HG03108 (cell line): ENCODE data around the gene SH2D7.
A peak's percentile ranks its signal among the peaks of the same experiment; 100 is the strongest.

ENCODE experiments used
- ATAC-seq: cut with Tn5 transposase; IDR thresholded peaks from one replicate; pipeline ENCODE4 v1.9.1; 2021; ENCODE audit warnings: moderate library complexity; ENCODE audit not compliant: unreplicated experiment

The SH2D7 gene

GRCh38 chr15:78092261-78093041, at the start of gene SH2D7:
TSS of gene SH2D7 (plus strand) at chr15:78092561. CDS start at chr15:78092585, 24 bp downstream.
- ATAC-seq, result no peak

DNA sequence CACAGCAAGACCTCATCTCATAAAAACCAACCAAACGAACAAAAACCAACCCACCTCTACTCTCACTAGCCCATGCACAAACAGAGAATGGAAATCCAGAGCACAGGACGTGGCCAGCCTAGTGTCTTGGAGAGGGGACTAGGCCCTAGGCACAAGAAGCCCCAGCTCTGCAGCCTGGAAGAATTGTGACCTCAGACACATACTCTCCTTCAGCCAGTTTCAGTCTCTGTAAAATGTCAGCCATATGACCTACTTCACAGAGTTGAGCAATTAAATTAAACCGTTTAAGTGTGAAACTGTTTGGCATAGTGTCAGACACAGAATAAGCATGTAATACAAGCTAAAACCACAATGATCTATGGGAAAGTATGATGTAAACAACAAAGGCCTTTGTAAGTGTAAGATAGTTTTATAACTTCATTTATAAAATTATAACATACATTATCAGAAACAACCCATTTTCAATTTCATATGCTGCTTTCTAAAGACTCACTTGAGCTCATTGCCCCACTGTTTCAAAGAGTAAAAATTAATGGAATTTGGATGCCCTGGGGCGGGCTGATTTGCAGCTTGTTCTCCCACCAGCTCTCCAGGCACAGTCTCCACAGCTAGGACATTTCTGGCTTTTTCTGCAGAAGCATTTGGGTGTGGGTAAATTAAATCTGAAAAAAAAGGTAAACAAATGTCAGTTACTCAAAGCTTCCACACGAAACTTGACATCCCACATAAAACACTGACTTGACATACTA, 47.8 kb upstream of the SH2D7 start:
- no peak for ATAC-seq

DNA sequence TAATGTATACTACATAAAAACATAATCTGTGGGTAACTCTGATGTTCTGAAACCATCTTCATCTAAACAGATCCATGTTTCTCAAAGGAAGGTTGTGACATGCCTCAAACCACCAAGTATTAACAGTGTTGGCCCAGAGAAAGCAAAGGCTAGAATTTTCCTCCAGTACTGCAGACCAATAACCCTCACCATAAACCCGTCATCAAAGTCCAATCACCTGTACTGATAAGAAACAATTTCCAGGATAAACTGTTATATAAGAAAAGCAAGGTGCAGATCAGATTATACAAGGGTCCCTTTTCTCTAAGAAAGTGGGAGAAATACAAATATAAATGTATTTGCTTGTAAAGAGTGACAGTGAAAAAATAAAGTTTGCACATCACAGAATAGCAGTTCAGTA, 47.2 kb upstream of the SH2D7 start:
- no peak for ATAC-seq

GRCh38 chr15:78046796-78047341, 45.5 kb upstream of the SH2D7 start:
- ATAC-seq, result no peak

GRCh38 chr15:78047761-78048627, 44.4 kb upstream of the SH2D7 start:
- ATAC-seq, result no peak

- no peak for ATAC-seq
Observed at GRCh38 chr15:78048628-78048920, 43.8 kb upstream of the SH2D7 start.

- peak; percentile 57 for ATAC-seq
Observed at GRCh38 chr15:78049691-78050440, 42.5 kb upstream of the SH2D7 start.

DNA sequence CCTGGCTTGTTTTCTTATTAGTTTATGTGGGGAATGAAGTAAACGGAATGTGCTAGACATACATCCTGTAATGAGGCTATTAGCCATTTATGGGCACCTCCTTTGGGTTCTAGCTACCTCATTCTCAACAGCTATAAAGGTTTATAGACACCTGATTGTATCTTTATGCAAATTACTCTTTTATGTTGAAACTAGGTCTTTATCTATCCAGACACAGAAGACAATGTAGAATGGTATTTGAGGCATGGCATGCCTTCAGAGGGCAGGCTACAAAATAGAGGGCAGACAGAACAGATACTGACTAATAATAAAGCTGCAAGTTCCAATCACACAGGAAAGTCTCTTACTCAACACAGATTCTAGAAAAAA, 41.9 kb upstream of the SH2D7 start:
- ATAC-seq, result peak; percentile 3

DNA sequence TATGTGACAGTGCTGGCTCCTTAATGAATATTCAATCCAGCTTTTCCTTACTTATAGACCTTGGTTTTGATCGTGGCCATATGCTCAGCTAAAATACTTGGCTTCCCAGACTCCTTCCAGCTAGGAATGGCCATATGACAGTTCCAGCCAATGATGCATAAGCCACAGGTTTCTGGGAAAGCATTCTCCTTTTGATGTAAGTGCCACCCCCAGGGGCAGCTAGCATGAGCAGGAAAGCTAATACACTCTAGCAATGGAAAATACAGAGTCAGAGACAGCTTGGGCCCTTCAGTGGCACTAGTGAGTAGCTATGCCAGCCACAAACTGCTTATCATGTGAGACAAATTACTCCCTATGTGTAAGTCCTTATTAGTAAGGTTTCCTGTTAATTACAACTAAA, 41.5 kb upstream of the SH2D7 start:
- no peak for ATAC-seq

DNA sequence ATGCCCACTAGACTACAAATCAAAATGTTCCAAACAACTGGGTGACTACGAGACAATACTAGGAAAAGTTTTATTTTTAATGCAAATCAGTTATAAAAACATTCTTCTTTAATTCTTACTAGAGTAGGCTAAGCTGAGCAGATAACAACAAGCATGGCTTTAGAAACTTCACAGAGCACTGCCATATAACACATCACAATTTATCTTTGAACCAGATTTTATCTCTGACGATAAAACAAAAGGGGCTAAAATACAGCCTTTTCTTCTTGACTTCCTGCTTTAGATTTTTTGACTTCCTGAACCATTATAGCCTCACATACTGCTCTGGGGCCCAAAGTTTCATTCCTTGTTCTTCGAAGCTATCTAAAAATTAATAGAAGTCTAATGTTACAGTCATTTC, 40.8 kb upstream of the SH2D7 start:
- ATAC-seq, result no peak

DNA sequence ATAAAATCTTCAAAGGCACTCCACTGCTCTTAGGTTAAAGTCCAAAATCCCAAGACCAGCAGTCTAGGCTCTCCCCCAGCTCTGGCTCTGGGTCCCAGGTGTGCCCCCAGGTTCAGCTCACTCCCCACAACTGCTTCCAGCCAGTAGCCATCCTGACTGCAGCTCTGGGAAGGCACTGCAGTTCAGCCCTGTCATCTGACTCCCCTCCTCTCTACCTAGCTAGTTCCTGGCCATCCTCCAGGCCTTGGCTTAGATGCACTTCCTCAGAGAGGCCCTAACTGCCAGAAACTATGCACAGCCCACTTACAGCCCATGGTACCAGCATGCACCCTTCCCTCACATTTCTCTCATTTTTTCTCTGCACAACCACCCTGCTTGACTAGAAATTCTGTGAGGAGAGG, 40.4 kb upstream of the SH2D7 start:
- no peak for ATAC-seq

GRCh38 chr15:78052545-78052944, 39.8 kb upstream of the SH2D7 start:
- no peak for ATAC-seq

- ATAC-seq, result no peak
Observed at GRCh38 chr15:78054518-78054917, 37.8 kb upstream of the SH2D7 start.

DNA sequence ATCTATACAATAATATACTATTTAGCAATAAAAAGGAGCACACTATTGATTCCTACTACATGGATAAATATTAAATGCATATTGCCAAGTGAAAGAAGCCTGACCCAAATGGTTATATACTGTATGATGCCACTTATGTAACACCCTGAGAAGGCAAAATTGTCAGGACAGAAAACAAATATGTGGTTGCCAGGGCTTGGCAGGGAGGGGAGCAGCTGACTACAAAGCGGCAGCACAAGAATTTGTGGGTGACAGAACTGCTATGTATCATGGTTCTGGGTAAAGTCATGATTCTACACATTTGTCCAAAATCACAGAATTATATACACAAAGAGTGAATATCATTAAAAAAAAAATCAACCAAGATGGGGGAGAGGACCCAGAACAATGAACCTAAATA, 37.4 kb upstream of the SH2D7 start:
- ATAC-seq, result no peak

- peak; percentile 22 for ATAC-seq
Observed at GRCh38 chr15:78055919-78056713, 36.2 kb upstream of the SH2D7 start.

- peak; percentile 55 for ATAC-seq
Observed at GRCh38 chr15:78056714-78057269, 35.6 kb upstream of the SH2D7 start.

DNA sequence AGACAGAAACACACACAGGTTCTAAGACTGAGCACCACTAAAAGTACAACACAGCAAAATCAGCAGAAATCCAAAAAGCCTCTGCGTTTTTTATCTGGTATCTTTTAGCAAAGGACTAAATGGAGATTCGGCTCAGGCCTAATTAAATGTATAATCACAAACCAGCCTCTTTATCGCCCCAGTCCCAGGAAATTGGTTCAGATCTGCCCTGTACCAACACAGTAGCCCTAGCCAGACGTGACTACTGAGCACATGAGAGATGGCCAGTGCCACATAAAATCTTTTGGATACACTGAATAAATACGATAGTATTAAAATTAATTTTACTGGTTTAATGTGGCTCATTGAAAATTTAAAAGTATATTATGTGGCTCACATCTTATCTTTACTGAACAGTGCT, 34.6 kb upstream of the SH2D7 start:
- ATAC-seq, result no peak

DNA sequence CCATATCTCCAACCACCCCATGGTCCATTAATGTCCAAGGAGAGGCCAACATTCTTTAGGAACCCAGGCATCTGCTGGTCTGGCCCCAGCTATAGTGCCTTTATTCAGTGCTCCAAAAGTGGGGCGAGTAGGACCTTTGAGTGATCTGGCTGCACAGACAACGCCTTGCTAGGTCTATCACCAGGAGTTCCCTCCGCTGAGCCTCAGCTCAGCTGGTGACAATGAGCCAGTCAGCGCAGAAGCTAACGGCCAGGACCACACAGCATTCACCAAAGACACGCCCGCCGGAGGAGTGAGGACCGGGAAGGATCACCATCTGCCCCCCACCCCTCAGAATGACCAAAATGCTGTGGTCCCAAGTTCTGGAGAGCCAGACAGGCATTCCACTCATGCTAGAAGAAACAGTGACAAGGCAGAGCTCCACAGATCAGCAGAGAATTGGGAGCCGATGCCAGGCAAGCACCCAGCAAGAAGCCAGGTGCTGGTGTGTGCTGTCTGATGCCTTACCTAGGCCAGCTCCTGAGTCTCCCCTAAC, 33.9 kb upstream of the SH2D7 start:
- no peak for ATAC-seq

GRCh38 chr15:78059110-78059839, 33.1 kb upstream of the SH2D7 start:
- no peak for ATAC-seq
